Neuron (in vitro differentiated cells): ENCODE results near the gene KLC3.
"Not testable (repeated sequence)": the region's sequence is repeated elsewhere in the genome, so short reads cannot be mapped to it uniquely, and the experiment has no call there.

Source experiments
- H2AFZ ChIP-seq: one replicate; pipeline ENCODE4 v1.6.1; 2013; ENCODE audit warnings: low read depth, mild to moderate bottlenecking, inconsistent platforms, low read length, moderate library complexity
- H3K27me3 ChIP-seq: one replicate; pipeline ENCODE4 v1.6.1; 2013; ENCODE audit warnings: low read length; ENCODE audit not compliant: insufficient read depth
- H3K36me3 ChIP-seq: one replicate; pipeline ENCODE4 v1.6.1; 2013; ENCODE audit warnings: low read length; ENCODE audit not compliant: insufficient read depth
- H3K4me1 ChIP-seq: one replicate; pipeline ENCODE4 v1.6.1; 2013; ENCODE audit warnings: low read length; ENCODE audit not compliant: insufficient read depth
- H3K4me3 ChIP-seq: 2 replicates; pipeline ENCODE4 v1.5.1; 2013; ENCODE audit warnings: mild to moderate bottlenecking, low read length, moderate library complexity
- H3K9me3 ChIP-seq: one replicate; pipeline ENCODE4 v1.6.1; 2013; ENCODE audit warnings: low read length

The KLC3 gene

GRCh38 chr19:45305007-45305406 is 35.5 kb upstream of the KLC3 start:
- Histone ChIP-seq H3K4me3 (no peak overlapping the region), H3K9me3 (no peaks in the 10 kb centered on the region), H2AFZ (no peak overlapping the region), H3K4me1 (no peaks in the 10 kb centered on the region), H3K27me3 (no peaks in the 10 kb centered on the region), H3K36me3 (peaks cover 4% of the 10 kb centered on the region)

GRCh38 chr19:45305421-45305820 is 35.1 kb upstream of the KLC3 start:
- peaks cover 4% of the 10 kb centered on the region for H3K36me3 ChIP-seq
- H3K4me3 ChIP-seq: no peak overlapping the region
- H3K4me1 ChIP-seq: no peaks in the 10 kb centered on the region
- no peaks in the 10 kb centered on the region for H3K9me3 ChIP-seq
- no peaks in the 10 kb centered on the region for H3K27me3 ChIP-seq
- no peak overlapping the region for H2AFZ ChIP-seq

GRCh38 chr19:45306040-45306439 is 34.5 kb upstream of the KLC3 start:
- H3K4me3 ChIP-seq: no peak overlapping the region
- H3K9me3 ChIP-seq: no peaks in the 10 kb centered on the region
- no peak overlapping the region for H2AFZ ChIP-seq
- H3K36me3 ChIP-seq: no peaks in the 10 kb centered on the region
- no peaks in the 10 kb centered on the region for H3K27me3 ChIP-seq
- no peaks in the 10 kb centered on the region for H3K4me1 ChIP-seq

GRCh38 chr19:45306518-45307027 is 34.0 kb upstream of the KLC3 start:
- no peak overlapping the region for H2AFZ ChIP-seq
- no peaks in the 10 kb centered on the region for H3K4me1 ChIP-seq
- no peaks in the 10 kb centered on the region for H3K27me3 ChIP-seq
- H3K36me3 ChIP-seq: no peaks in the 10 kb centered on the region
- H3K4me3 ChIP-seq: no peak overlapping the region
- H3K9me3 ChIP-seq: no peaks in the 10 kb centered on the region

- Histone ChIP-seq H3K9me3 (no peaks in the 10 kb centered on the region), H3K4me1 (no peaks in the 10 kb centered on the region), H3K27me3 (no peaks in the 10 kb centered on the region), H2AFZ (no peak overlapping the region), H3K36me3 (no peaks in the 10 kb centered on the region), H3K4me3 (no peak overlapping the region)
Observed at GRCh38 chr19:45307361-45307760, 33.2 kb upstream of the KLC3 start.

GRCh38 chr19:45309322-45309721 is 31.2 kb upstream of the KLC3 start:
- not testable (repeated sequence) for H3K4me3 ChIP-seq, H2AFZ ChIP-seq, H3K27me3 ChIP-seq

GRCh38 chr19:45311621-45312020 is 28.9 kb upstream of the KLC3 start:
- no peaks in the 10 kb centered on the region for H3K9me3 ChIP-seq
- H3K36me3 ChIP-seq: no peaks in the 10 kb centered on the region
- peaks cover 11% of the 10 kb centered on the region for H3K27me3 ChIP-seq
- H2AFZ ChIP-seq: no peak overlapping the region
- H3K4me1 ChIP-seq: no peaks in the 10 kb centered on the region
- no peak overlapping the region for H3K4me3 ChIP-seq

More at GRCh38 chr19:45309322-45309721, 31.2 kb upstream of the KLC3 start:
- not testable (repeated sequence) for H3K36me3 ChIP-seq, H3K4me1 ChIP-seq, H3K9me3 ChIP-seq

- H3K9me3 ChIP-seq, H3K4me3 ChIP-seq, H3K36me3 ChIP-seq, H3K4me1 ChIP-seq, H2AFZ ChIP-seq: not testable (repeated sequence)
- peaks cover 11% of the 10 kb centered on the region for H3K27me3 ChIP-seq
Observed at GRCh38 chr19:45312285-45312684, 28.3 kb upstream of the KLC3 start.

- H3K27me3 ChIP-seq: peaks cover 11% of the 10 kb centered on the region
- H3K9me3 ChIP-seq: no peaks in the 10 kb centered on the region
Observed at GRCh38 chr19:45314708-45315245, 25.8 kb upstream of the KLC3 start.

GRCh38 chr19:45315304-45315703 is 25.2 kb upstream of the KLC3 start:
- no peak overlapping the region for H3K4me3 ChIP-seq
- no peaks in the 10 kb centered on the region for H3K9me3 ChIP-seq
- peaks cover 11% of the 10 kb centered on the region for H3K27me3 ChIP-seq
- no peak overlapping the region for H2AFZ ChIP-seq
- H3K4me1 ChIP-seq: no peaks in the 10 kb centered on the region
- no peaks in the 10 kb centered on the region for H3K36me3 ChIP-seq

More at GRCh38 chr19:45314708-45315245, 25.8 kb upstream of the KLC3 start:
- no peak overlapping the region for H3K4me3 ChIP-seq
- no peak overlapping the region for H2AFZ ChIP-seq
- H3K36me3 ChIP-seq: no peaks in the 10 kb centered on the region
- H3K4me1 ChIP-seq: no peaks in the 10 kb centered on the region

- H3K27me3 ChIP-seq: peaks cover 27% of the 10 kb centered on the region
- H3K4me3 ChIP-seq: no peak overlapping the region
- H3K36me3 ChIP-seq: no peaks in the 10 kb centered on the region
- H2AFZ ChIP-seq: no peak overlapping the region
- H3K4me1 ChIP-seq: peaks cover 15% of the 10 kb centered on the region
- no peaks in the 10 kb centered on the region for H3K9me3 ChIP-seq
Observed at GRCh38 chr19:45320997-45321775, 19.4 kb upstream of the KLC3 start.

- Histone ChIP-seq H3K36me3 (no peaks in the 10 kb centered on the region), H3K27me3 (peaks cover 27% of the 10 kb centered on the region), H2AFZ (no peak overlapping the region), H3K4me3 (no peak overlapping the region), H3K4me1 (peaks cover 15% of the 10 kb centered on the region), H3K9me3 (no peaks in the 10 kb centered on the region)
Observed at GRCh38 chr19:45321848-45322247, 18.7 kb upstream of the KLC3 start.

GRCh38 chr19:45322311-45322710 is 18.2 kb upstream of the KLC3 start:
- Histone ChIP-seq H3K9me3 (no peaks in the 10 kb centered on the region), H3K4me1 (peaks cover 15% of the 10 kb centered on the region), H3K36me3 (no peaks in the 10 kb centered on the region), H2AFZ (no peak overlapping the region), H3K27me3 (peaks cover 27% of the 10 kb centered on the region), H3K4me3 (no peak overlapping the region)
